Measurements from ENCODE around the gene PSMD1. TPM values are rescaled to one million over a fixed set of nuclear protein-coding genes. Genes with fewer than 3 reads are reported as not detected.
"Not testable (repeated sequence)": the region's sequence is repeated elsewhere in the genome, so short reads cannot be mapped to it uniquely, and the experiment has no call there.

Gene PSMD1
- total RNA-seq, 2 experiments from 2014 or later = 106 TPM

GRCh38 chr2:231188506-231189170 is 132.0 kb downstream of the PSMD1 start:
- Mint-ChIP-seq H3K27me3 (ENCODE audit: low read depth) (peaks cover 14% of the 10 kb centered on the region), H3K4me3 (no peak overlapping the region), H3K27ac (no peak overlapping the region), H3K9me3 (no peaks in the 10 kb centered on the region), H3K36me3 (ENCODE audit: low read depth) (no peaks in the 10 kb centered on the region), H3K4me1 (ENCODE audit: low read depth) (no peaks in the 10 kb centered on the region)
- DNase-seq = no peak
- intact Hi-C loops (cut with micrococcal nuclease) = no loop called here
- CTCF ChIA-PET = no interaction called here

GRCh38 chr2:231189171-231189530 is 132.5 kb downstream of the PSMD1 start:
- intact Hi-C loops (cut with micrococcal nuclease) = no loop called here
- H3K36me3 Mint-ChIP-seq (ENCODE audit: low read depth) = no peaks in the 10 kb centered on the region
- peaks cover 14% of the 10 kb centered on the region for H3K27me3 Mint-ChIP-seq (ENCODE audit: low read depth)
- H3K4me1 Mint-ChIP-seq (ENCODE audit: low read depth) = no peaks in the 10 kb centered on the region
- H3K4me3 Mint-ChIP-seq = no peak overlapping the region
- no peaks in the 10 kb centered on the region for H3K9me3 Mint-ChIP-seq
- no peak for DNase-seq
- CTCF ChIA-PET = interaction anchor here (0.6 kb wide), 1 partner anchor 195 kb away, joined by 3 read pairs; no protein-coding TSS in a partner anchor
- no peak overlapping the region for H3K27ac Mint-ChIP-seq

- CTCF ChIA-PET = interaction anchor here (0.6 kb wide), 1 partner anchor 195 kb away, joined by 3 read pairs; no protein-coding TSS in a partner anchor
- H3K27ac Mint-ChIP-seq = no peak overlapping the region
Measured at GRCh38 chr2:231189571-231190495, 133.2 kb downstream of the PSMD1 start.

GRCh38 chr2:231190531-231191197 is 134.0 kb downstream of the PSMD1 start:
- CTCF ChIA-PET = interaction anchor here (0.6 to 0.7 kb wide), 2 partner anchors 86 to 753 kb away, joined by 3 to 5 read pairs; no protein-coding TSS in a partner anchor
- no peaks in the 10 kb centered on the region for H3K36me3 Mint-ChIP-seq (ENCODE audit: low read depth)
- H3K4me3 Mint-ChIP-seq = no peak overlapping the region
- no peak for DNase-seq
- intact Hi-C loops (cut with micrococcal nuclease) = no loop called here
- no peaks in the 10 kb centered on the region for H3K4me1 Mint-ChIP-seq (ENCODE audit: low read depth)
- H3K27ac Mint-ChIP-seq = no peak overlapping the region
- H3K9me3 Mint-ChIP-seq = no peaks in the 10 kb centered on the region
- H3K27me3 Mint-ChIP-seq (ENCODE audit: low read depth) = peaks cover 14% of the 10 kb centered on the region

More at GRCh38 chr2:231189571-231190495, 133.2 kb downstream of the PSMD1 start:
- intact Hi-C loops (cut with micrococcal nuclease) = no loop called here
- H3K9me3 Mint-ChIP-seq = no peaks in the 10 kb centered on the region
- H3K4me3 Mint-ChIP-seq = no peak overlapping the region
- H3K36me3 Mint-ChIP-seq (ENCODE audit: low read depth) = no peaks in the 10 kb centered on the region
- DNase-seq = no peak
- H3K4me1 Mint-ChIP-seq (ENCODE audit: low read depth) = no peaks in the 10 kb centered on the region
- H3K27me3 Mint-ChIP-seq (ENCODE audit: low read depth) = peaks cover 14% of the 10 kb centered on the region

- Mint-ChIP-seq H3K36me3 (ENCODE audit: low read depth) (no peaks in the 10 kb centered on the region), H3K9me3 (no peaks in the 10 kb centered on the region), H3K27ac (no peak overlapping the region), H3K4me3 (no peak overlapping the region), H3K27me3 (ENCODE audit: low read depth) (peaks cover 14% of the 10 kb centered on the region), H3K4me1 (ENCODE audit: low read depth) (no peaks in the 10 kb centered on the region)
- DNase-seq = no peak
- CTCF ChIA-PET = interaction anchor here (0.5 to 1.1 kb wide), 2 partner anchors 12 to 146 kb away, joined by 3 read pairs; no protein-coding TSS in a partner anchor
- intact Hi-C loops (cut with micrococcal nuclease) = no loop called here
Measured at GRCh38 chr2:231191896-231192872, 135.5 kb downstream of the PSMD1 start.

- DNase-seq = no peak
- no peak overlapping the region for H3K27ac Mint-ChIP-seq
- H3K27me3 Mint-ChIP-seq (ENCODE audit: low read depth) = peaks cover 10% of the 10 kb centered on the region
- intact Hi-C loops (cut with micrococcal nuclease) = no loop called here
- no peak overlapping the region for H3K4me3 Mint-ChIP-seq
- CTCF ChIA-PET = no interaction called here
- H3K36me3 Mint-ChIP-seq (ENCODE audit: low read depth) = no peaks in the 10 kb centered on the region
- no peaks in the 10 kb centered on the region for H3K9me3 Mint-ChIP-seq
- no peaks in the 10 kb centered on the region for H3K4me1 Mint-ChIP-seq (ENCODE audit: low read depth)
Measured at GRCh38 chr2:231193216-231193615, 136.5 kb downstream of the PSMD1 start.

GRCh38 chr2:231196592-231196991 is 139.9 kb downstream of the PSMD1 start:
- H3K4me3 Mint-ChIP-seq = no peak overlapping the region
- H3K9me3 Mint-ChIP-seq = no peaks in the 10 kb centered on the region
- intact Hi-C loops (cut with micrococcal nuclease) = no loop called here
- H3K27ac Mint-ChIP-seq = no peak overlapping the region
- H3K36me3 Mint-ChIP-seq (ENCODE audit: low read depth) = no peaks in the 10 kb centered on the region
- peaks cover 8% of the 10 kb centered on the region for H3K4me1 Mint-ChIP-seq (ENCODE audit: low read depth)
- DNase-seq = no peak
- CTCF ChIA-PET = interaction anchor here (0.6 to 1.0 kb wide), 3 partner anchors 31 to 162 kb away, joined by 3 to 5 read pairs (median 4); no protein-coding TSS in a partner anchor
- H3K27me3 Mint-ChIP-seq (ENCODE audit: low read depth) = no peaks in the 10 kb centered on the region

- DNase-seq; H3K27ac Mint-ChIP-seq; H3K36me3 Mint-ChIP-seq (ENCODE audit: low read depth); intact Hi-C loops (cut with micrococcal nuclease); H3K4me3 Mint-ChIP-seq; H3K27me3 Mint-ChIP-seq (ENCODE audit: low read depth); H3K9me3 Mint-ChIP-seq; H3K4me1 Mint-ChIP-seq (ENCODE audit: low read depth): not testable (repeated sequence)
- CTCF ChIA-PET = interaction anchor here (0.8 kb wide), 1 partner anchor 11 kb away, joined by 3 read pairs; no protein-coding TSS in a partner anchor
Measured at GRCh38 chr2:231197196-231197595, 140.5 kb downstream of the PSMD1 start.

GRCh38 chr2:231197706-231198290 is 141.1 kb downstream of the PSMD1 start:
- H3K27me3 Mint-ChIP-seq (ENCODE audit: low read depth) = no peaks in the 10 kb centered on the region
- CTCF ChIA-PET = interaction anchor here (0.7 to 0.8 kb wide), 3 partner anchors 12 to 139 kb away, joined by 3 read pairs; no protein-coding TSS in a partner anchor
- H3K9me3 Mint-ChIP-seq = no peaks in the 10 kb centered on the region
- no peak overlapping the region for H3K27ac Mint-ChIP-seq
- intact Hi-C loops (cut with micrococcal nuclease) = no loop called here
- peak overlapping the region; percentile 87 for H3K4me3 Mint-ChIP-seq
- H3K36me3 Mint-ChIP-seq (ENCODE audit: low read depth) = no peaks in the 10 kb centered on the region
- no peak for DNase-seq
- peaks cover 8% of the 10 kb centered on the region for H3K4me1 Mint-ChIP-seq (ENCODE audit: low read depth)

GRCh38 chr2:231198291-231199173 is 141.9 kb downstream of the PSMD1 start, which contains the start of gene ARMC9:
Gene ARMC9, plus strand, starts transcription at chr2:231198631. Its CDS starts 7,608 bp downstream, at chr2:231206239.
- DNase-seq = peak; percentile 64
- Mint-ChIP-seq H3K27ac (no peak within 1 kb of the TSS), H3K9me3 (no peaks in the 10 kb centered on the region), H3K4me3 (peak within 1 kb of the TSS; percentile 87), H3K27me3 (ENCODE audit: low read depth) (no peaks in the 10 kb centered on the region), H3K36me3 (ENCODE audit: low read depth) (no peaks in the 10 kb centered on the region), H3K4me1 (ENCODE audit: low read depth) (peaks cover 8% of the 10 kb centered on the region)
- CTCF ChIA-PET = interaction anchor here (0.7 to 0.8 kb wide), 2 partner anchors 29 to 140 kb away, joined by 3 read pairs; no protein-coding TSS in a partner anchor
- intact Hi-C loops (cut with micrococcal nuclease) = no loop called here

Data from activated naive CD4-positive, alpha-beta T cell treated with anti-CD3 and anti-CD28 coated beads for 36 hours (primary cell).